Measurements from ENCODE around the gene WNT4. TPM values are rescaled to one million over a fixed set of nuclear protein-coding genes. Genes with fewer than 3 reads are reported as not detected.

The WNT4 gene
- total and polyA plus RNA-seq, 2 donors (not counting 1 experiment from before 2014, with no cell fraction given) = not detected

DNA sequence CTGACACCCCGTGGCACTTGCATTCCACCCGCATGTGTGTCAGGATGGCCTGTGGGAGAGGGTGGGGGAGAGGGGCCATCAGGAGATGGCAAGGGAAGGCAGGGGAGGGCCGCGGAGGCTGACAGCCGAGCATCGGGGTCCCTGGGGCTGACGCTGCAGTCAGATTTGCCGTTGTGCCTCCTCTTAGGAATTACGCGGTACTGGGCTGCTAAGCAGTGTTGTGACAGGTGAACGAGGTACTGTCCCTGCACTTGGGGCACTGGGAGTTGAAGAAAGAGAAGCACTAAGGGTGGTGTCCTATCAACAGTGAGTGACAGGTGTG, 22.5 kb downstream of the WNT4 start:
- Histone ChIP-seq H3K9ac (ENCODE audit: low read length) (no peak overlapping the region), H2AFZ (ENCODE audit: insufficient read depth, low read depth, low read length, poor library complexity, severe bottlenecking) (no peak overlapping the region), H3K4me1 (ENCODE audit: control insufficient read depth in 2 of 2, insufficient read depth in 2 of 2, low read length in 2 of 2) (peaks cover 41 to 52% of the 10 kb centered on the region in 2 donors), H3K27ac (ENCODE audit: low read length in 2 of 2) (no peak overlapping the region), H3K4me3 (ENCODE audit: control extremely low read depth in 1 of 5, extremely low read depth in 1 of 5, insufficient read depth in 1 of 5, low read depth in 2 of 5, low read length in 4 of 5) (no peak overlapping the region), H4K20me1 (ENCODE audit: control insufficient read depth, insufficient read depth, low read length, poor library complexity, severe bottlenecking) (peaks cover 47% of the 10 kb centered on the region), H3K9me3 (ENCODE audit: control extremely low read depth in 1 of 3, control insufficient read depth in 2 of 3, insufficient read depth in 1 of 3, low read length in 2 of 3) (no peaks in the 10 kb centered on the region), H3K79me2 (ENCODE audit: control insufficient read depth, insufficient read depth, low read length) (peaks cover 5% of the 10 kb centered on the region), H3K27me3 (replicated peaks in 1 of 4; ENCODE audit: control extremely low read depth in 1 of 4, control insufficient read depth in 3 of 4, insufficient read depth in 4 of 4, low read length in 3 of 4) (no peaks in the 10 kb centered on the region), H3K4me2 (replicated peaks; ENCODE audit: low read depth, low read length, poor library complexity, severe bottlenecking) (no peak overlapping the region), H3K36me3 (replicated peaks in 1 of 2; ENCODE audit: control extremely low read depth in 1 of 2, control insufficient read depth in 1 of 2, extremely low read depth in 1 of 2, insufficient read depth in 2 of 2, low read length in 1 of 2) (peaks cover 0 to 14% of the 10 kb centered on the region in 2 experiments)
- Mint-ChIP-seq H3K9me3 (ENCODE audit: insufficient read depth) (no peaks in the 10 kb centered on the region), H3K27ac (peak overlapping the region; percentile 46), H3K4me3 (peak overlapping the region; percentile 23), H3K4me1 (peaks cover 50% of the 10 kb centered on the region), H3K27me3 (no peaks in the 10 kb centered on the region)
- DNase-seq (no peak), ATAC-seq (ENCODE audit: low read depth) (no peak)
- ChIA-PET CTCF (no interaction called here), POLR2A (no interaction called here)
- 94% methylated on average over 11 of the region's 11 CpGs for WGBS (ENCODE audit: insufficient coverage)
- intact Hi-C loops (cut with micrococcal nuclease) = no loop called here
- TF ChIP-seq, protein P1, sequence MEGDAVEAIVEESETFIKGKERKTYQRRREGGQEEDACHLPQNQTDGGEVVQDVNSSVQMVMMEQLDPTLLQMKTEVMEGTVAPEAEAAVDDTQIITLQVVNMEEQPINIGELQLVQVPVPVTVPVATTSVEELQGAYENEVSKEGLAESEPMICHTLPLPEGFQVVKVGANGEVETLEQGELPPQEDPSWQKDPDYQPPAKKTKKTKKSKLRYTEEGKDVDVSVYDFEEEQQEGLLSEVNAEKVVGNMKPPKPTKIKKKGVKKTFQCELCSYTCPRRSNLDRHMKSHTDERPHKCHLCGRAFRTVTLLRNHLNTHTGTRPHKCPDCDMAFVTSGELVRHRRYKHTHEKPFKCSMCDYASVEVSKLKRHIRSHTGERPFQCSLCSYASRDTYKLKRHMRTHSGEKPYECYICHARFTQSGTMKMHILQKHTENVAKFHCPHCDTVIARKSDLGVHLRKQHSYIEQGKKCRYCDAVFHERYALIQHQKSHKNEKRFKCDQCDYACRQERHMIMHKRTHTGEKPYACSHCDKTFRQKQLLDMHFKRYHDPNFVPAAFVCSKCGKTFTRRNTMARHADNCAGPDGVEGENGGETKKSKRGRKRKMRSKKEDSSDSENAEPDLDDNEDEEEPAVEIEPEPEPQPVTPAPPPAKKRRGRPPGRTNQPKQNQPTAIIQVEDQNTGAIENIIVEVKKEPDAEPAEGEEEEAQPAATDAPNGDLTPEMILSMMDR (IDR thresholded peaks at IDR 0.05) = no peak
- no peak for TF ChIP-seq EZH2 (IDR thresholded peaks at IDR 0.05; ENCODE audit: borderline replicate concordance, insufficient read depth, low read depth, low read length, poor library complexity, severe bottlenecking)

DNA sequence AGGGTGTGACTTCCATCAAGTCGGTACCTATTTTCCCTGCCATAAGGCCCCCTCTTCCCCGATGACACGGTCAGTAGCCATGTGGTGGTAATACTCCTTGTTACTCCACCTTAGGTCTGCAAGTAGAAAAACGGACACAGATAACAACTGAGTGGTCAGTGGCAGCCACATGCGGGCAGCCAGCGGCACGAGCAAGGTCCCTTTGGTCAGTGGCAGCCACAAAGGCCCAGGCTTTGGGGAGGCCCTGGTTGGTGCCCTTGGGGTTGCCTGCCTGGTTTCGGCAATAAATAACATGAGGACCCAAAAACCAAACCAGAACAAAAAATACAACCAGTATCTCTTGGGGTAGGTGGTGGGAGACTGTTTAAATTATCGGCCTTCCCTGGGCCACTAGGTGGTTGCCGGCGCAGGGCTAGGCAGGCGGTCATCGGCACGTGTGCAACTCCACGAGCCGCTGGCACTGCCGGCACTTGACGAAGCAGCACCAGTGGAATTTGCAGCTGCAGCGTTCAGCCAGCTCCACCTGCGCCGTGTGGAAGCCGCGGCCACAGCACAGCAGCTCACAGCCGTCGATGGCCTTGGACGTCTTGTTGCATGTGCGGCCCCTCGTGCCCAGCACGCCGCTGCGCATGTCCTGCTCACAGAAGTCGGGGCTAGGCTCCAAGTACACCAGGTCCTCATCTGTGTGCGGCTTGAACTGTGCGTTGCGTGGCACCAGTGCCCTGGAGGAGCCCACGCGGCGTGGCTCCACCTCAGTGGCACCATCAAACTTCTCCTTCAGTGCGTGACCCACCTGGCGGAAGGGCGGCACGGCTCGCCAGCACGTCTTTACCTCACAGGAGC, 23.1 kb downstream of the WNT4 start:
- H2AFZ ChIP-seq (ENCODE audit: insufficient read depth, low read depth, low read length, poor library complexity, severe bottlenecking) = no peak overlapping the region
- H3K4me2 ChIP-seq (replicated peaks; ENCODE audit: low read depth, low read length, poor library complexity, severe bottlenecking) = peak overlapping the region; percentile 31
- H3K79me2 ChIP-seq (ENCODE audit: control insufficient read depth, insufficient read depth, low read length) = peaks cover 5% of the 10 kb centered on the region
- Mint-ChIP-seq H3K4me3 (no peak overlapping the region), H3K4me1 (peaks cover 56% of the 10 kb centered on the region), H3K9me3 (ENCODE audit: insufficient read depth) (no peaks in the 10 kb centered on the region), H3K27me3 (no peaks in the 10 kb centered on the region), H3K27ac (peak overlapping the region; percentile 87)
- H3K4me1 ChIP-seq (ENCODE audit: control insufficient read depth in 2 of 2, insufficient read depth in 2 of 2, low read length in 2 of 2) = peaks cover 47 to 57% of the 10 kb centered on the region in 2 donors
- no peak for ATAC-seq (ENCODE audit: low read depth)
- DNase-seq = no peak
- H3K4me3 ChIP-seq (ENCODE audit: control extremely low read depth in 1 of 5, extremely low read depth in 1 of 5, insufficient read depth in 1 of 5, low read depth in 2 of 5, low read length in 4 of 5) = no peak overlapping the region
- TF ChIP-seq, protein P1 (IDR thresholded peaks at IDR 0.05) = no peak
- TF ChIP-seq EZH2 (IDR thresholded peaks at IDR 0.05; ENCODE audit: borderline replicate concordance, insufficient read depth, low read depth, low read length, poor library complexity, severe bottlenecking) = no peak
- H4K20me1 ChIP-seq (ENCODE audit: control insufficient read depth, insufficient read depth, low read length, poor library complexity, severe bottlenecking) = peaks cover 53% of the 10 kb centered on the region
- CTCF ChIA-PET = no interaction called here
- no peaks in the 10 kb centered on the region for H3K9me3 ChIP-seq (ENCODE audit: control extremely low read depth in 1 of 3, control insufficient read depth in 2 of 3, insufficient read depth in 1 of 3, low read length in 2 of 3)
- H3K9ac ChIP-seq (ENCODE audit: low read length) = no peak overlapping the region
- POLR2A ChIA-PET = no interaction called here
- 98% methylated on average over 35 of the region's 44 CpGs for WGBS (ENCODE audit: insufficient coverage)
- peak overlapping the region in 1 of 2 donors; percentile 47 for H3K27ac ChIP-seq (ENCODE audit: low read length in 2 of 2)
- intact Hi-C loops (cut with micrococcal nuclease) = no loop called here
- peaks cover 0 to 17% of the 10 kb centered on the region in 2 experiments for H3K36me3 ChIP-seq (replicated peaks in 1 of 2; ENCODE audit: control extremely low read depth in 1 of 2, control insufficient read depth in 1 of 2, extremely low read depth in 1 of 2, insufficient read depth in 2 of 2, low read length in 1 of 2)
- no peaks in the 10 kb centered on the region for H3K27me3 ChIP-seq (replicated peaks in 1 of 4; ENCODE audit: control extremely low read depth in 1 of 4, control insufficient read depth in 3 of 4, insufficient read depth in 4 of 4, low read length in 3 of 4)
